A549 (cell line): ENCODE data around the gene EFNA3. TPM values are rescaled to one million over a fixed set of nuclear protein-coding genes. Genes with fewer than 3 reads are reported as not detected.

Experiments used
- ATAC-seq, 2 experiments: fragments of 200-7000 bp in 1 of 2; fragments of >200 bp in 1 of 2; cut with Nextera tagmentation in 1 of 2; cut with Tn5 transposase in 1 of 2; 3 replicates each; pipeline versions ENCODE4 v1.8.0 to v1.9.1; 2018 to 2020; ENCODE audit warnings: mild to moderate bottlenecking in 1 of 2, moderate library complexity in 1 of 2
- CTCF ChIA-PET: fragments of 300-600 bp; sonication (Branson Sonifier 250); formaldehyde crosslinking; extraction: SDS; loops from one replicate; lab custom pipeline; 2021; ENCODE audit warnings: antibody characterized with exemption, inconsistent platforms; lab: Yijun Ruan, JAX
- POLR2A ChIA-PET: fragments of 350-600 bp; formaldehyde crosslinking; extraction: SDS; loops from one replicate; lab custom pipeline; 2021; ENCODE audit warnings: antibody characterized with exemption, inconsistent platforms; lab: Yijun Ruan, JAX
- DNase-seq, 2 experiments: peaks; one replicate each; pipeline versions ENCODE4 v3.0.0 to v3.0.0-alpha.2; 2011 to 2016; ENCODE audit warnings: low read depth in 1 of 2, low spot score in 1 of 2
- FAIRE-seq: peaks from 2 replicates; lab custom pipeline; 2011; peaks lifted over from hg19 to GRCh38; lab: Jason Lieb, UNC
- H3K27ac ChIP-seq, 2 experiments: fragments of >200 bp; sonication (Bioruptor Twin); formaldehyde crosslinking; 3 replicates each; pipeline ENCODE4 v1.5.1; 2016 to 2017
- H3K4me1 ChIP-seq: fragments of >200 bp; sonication (Bioruptor Twin); formaldehyde crosslinking; 3 replicates; pipeline ENCODE4 v1.6.1; 2016
- H3K4me2 ChIP-seq: fragments of >200 bp; sonication (Bioruptor Twin); formaldehyde crosslinking; 3 replicates; pipeline ENCODE4 v1.6.1; 2016
- H3K4me3 ChIP-seq: fragments of >200 bp; sonication (Bioruptor Twin); formaldehyde crosslinking; 3 replicates; pipeline ENCODE4 v1.5.1; 2016
- H3K9me3 ChIP-seq: fragments of >200 bp; sonication (Bioruptor Twin); formaldehyde crosslinking; 3 replicates; pipeline ENCODE4 v1.6.1; 2016
- CBX2 ChIP-seq: fragments of 200-600 bp; sonication (generic); IDR thresholded peaks from 2 replicates; pipeline ENCODE4 v1.6.1; 2016; ENCODE audit warnings: low read depth, mild to moderate bottlenecking, borderline replicate concordance
- CBX8 ChIP-seq: fragments of 200-600 bp; sonication (generic); IDR thresholded peaks from 2 replicates; pipeline ENCODE4 v1.6.1; 2016
- EHMT2 ChIP-seq: fragments of 200-600 bp; sonication (generic); IDR thresholded peaks from 2 replicates; pipeline ENCODE4 v1.6.1; 2016; ENCODE audit warnings: antibody characterized with exemption, low read depth, mild to moderate bottlenecking, moderate library complexity
- ELK1 ChIP-seq: fragments of 150-350 bp; IDR thresholded peaks from 2 replicates; pipeline ENCODE4 v1.6.1; 2014; ENCODE audit warnings: low read depth, mild to moderate bottlenecking, low read length
- FOSB ChIP-seq: fragments of 250-450 bp; sonication (Bioruptor Pico); IDR thresholded peaks from 2 replicates; pipeline ENCODE4 v1.5.0; 2020; ENCODE audit warnings: mild to moderate bottlenecking, moderate library complexity
- HEYL ChIP-seq: fragments of 250-450 bp; sonication (Bioruptor Pico); IDR thresholded peaks from 2 replicates; pipeline ENCODE4 v1.8.0; 2021; ENCODE audit warnings: mild to moderate bottlenecking, moderate library complexity
- HMGXB4 ChIP-seq: fragments of 250-450 bp; sonication (Bioruptor Pico); IDR thresholded peaks from 2 replicates; pipeline ENCODE4 v1.5.0; 2021; ENCODE audit warnings: mild to moderate bottlenecking, moderate library complexity, borderline replicate concordance
- HOXA7 ChIP-seq: fragments of 250-450 bp; sonication (Bioruptor Pico); IDR thresholded peaks from 2 replicates; pipeline ENCODE4 v1.5.0; 2020; ENCODE audit warnings: mild to moderate bottlenecking, moderate library complexity
- JUNB ChIP-seq: fragments of >200 bp; sonication (Bioruptor Twin); formaldehyde crosslinking; IDR thresholded peaks from 2 replicates; pipeline ENCODE4 v1.6.1; 2016
- KDM1A ChIP-seq: fragments of 200-600 bp; sonication (generic); IDR thresholded peaks from 2 replicates; pipeline ENCODE4 v1.6.1; 2016; ENCODE audit warnings: low read depth, mild to moderate bottlenecking
- KDM5A ChIP-seq: fragments of 200-600 bp; sonication (generic); IDR thresholded peaks from 2 replicates; pipeline ENCODE4 v1.6.1; 2016; ENCODE audit warnings: antibody characterized with exemption, mild to moderate bottlenecking
- PHF8 ChIP-seq: fragments of 200-600 bp; sonication (generic); IDR thresholded peaks from 2 replicates; pipeline ENCODE4 v1.6.1; 2016; ENCODE audit warnings: low read depth, mild to moderate bottlenecking, antibody characterized with exemption, moderate library complexity, borderline replicate concordance
- POLR2A ChIP-seq: IDR thresholded peaks from 2 replicates; pipeline ENCODE4 v1.6.1; 2012; ENCODE audit warnings: mild to moderate bottlenecking, low read length
- POLR2AphosphoS2 ChIP-seq: conservative IDR thresholded peaks from 2 replicates; pipeline ENCODE4 v1.6.1; 2012; ENCODE audit warnings: low read length, improper control_type of control experiment, inconsistent platforms
- RCOR1 ChIP-seq: fragments of 150-350 bp; IDR thresholded peaks from 2 replicates; pipeline ENCODE4 v1.6.1; 2014; ENCODE audit warnings: antibody characterized with exemption, low read length, low read depth
- RFX5 ChIP-seq: fragments of 450-650 bp; IDR thresholded peaks from 2 replicates; pipeline ENCODE4 v1.7.1; 2014; ENCODE audit warnings: antibody characterized with exemption, mild to moderate bottlenecking, moderate library complexity
- RNF2 ChIP-seq: fragments of 200-600 bp; sonication (generic); IDR thresholded peaks from 2 replicates; pipeline ENCODE4 v1.6.1; 2016; ENCODE audit warnings: low read depth, mild to moderate bottlenecking, antibody characterized with exemption, moderate library complexity, borderline replicate concordance
- ZSCAN20 ChIP-seq: fragments of 250-450 bp; sonication (Bioruptor Pico); IDR thresholded peaks from 2 replicates; pipeline ENCODE4 v1.8.0; 2022; ENCODE audit warnings: mild to moderate bottlenecking, moderate library complexity
- WGBS: methylation state at CpG from one replicate; pipeline ENCODE4 v1.1.6; 2017; ENCODE audit errors: missing lambda C conversion rate; 5-methylcytosine and 5-hydroxymethylcytosine counted together
- polyA plus RNA-seq, 4 experiments: library from polyadenylated mRNA; depleted of rRNA in 3 of 4; stranded (reverse); fragments of >200 nt; fragmentation: RNase III in 1 of 4; extraction: RNeasy Plus Mini Kit Qiagen cat#74134 plus additional on column Dnase treatment in 1 of 4; gene quantifications; 2 replicates in 3 of 4; 3 replicates in 1 of 4; pipeline ENCODE4 v1.2.3, GENCODE V29; 2011 to 2017
- TF ChIP-seq, protein P1 (sequence below): IDR thresholded peaks from 2 replicates; pipeline ENCODE4 v1.6.1; 2012

The EFNA3 gene
- polyA plus RNA-seq, 2 of the 4 experiments (the other 2 are of a cell fraction) = 1.9 to 2.7 TPM

DNA sequence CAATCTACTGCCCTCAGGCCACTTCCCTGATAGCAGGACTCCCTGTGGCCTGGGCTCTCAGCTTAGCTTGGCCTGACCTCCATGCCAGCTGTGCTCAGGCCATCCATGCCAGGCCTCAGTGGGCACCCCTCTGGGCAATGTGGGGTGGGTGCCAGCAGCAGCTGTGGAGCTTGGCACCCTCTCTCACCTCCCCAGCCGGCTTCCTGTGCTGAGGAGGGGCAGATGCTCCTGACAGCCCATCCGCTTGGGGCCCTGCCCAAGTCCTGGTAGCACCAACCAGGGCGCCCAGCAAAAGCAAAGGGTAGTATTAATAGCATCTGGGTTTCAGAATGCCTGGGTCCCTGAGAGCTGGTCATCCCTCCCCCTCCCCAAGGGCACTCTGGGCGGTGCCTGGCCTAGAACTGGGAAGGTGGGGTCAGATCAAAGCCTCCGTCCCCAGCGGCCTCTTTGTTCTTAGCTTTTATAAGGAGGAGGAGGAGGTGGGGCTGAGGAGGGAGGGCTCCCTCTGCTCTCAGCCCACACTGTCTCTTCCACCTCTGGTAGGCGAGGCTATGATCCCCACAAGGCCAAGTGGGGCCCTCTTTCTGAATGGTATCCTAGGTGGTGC is 9.0 kb upstream of the EFNA3 start:
- Histone ChIP-seq H3K27ac (no peak overlapping the region), H3K4me2 (0 out of 3 replicates have a peak overlapping the region, but pooled peaks have one; percentile 71), H3K4me1 (peaks cover 13% of the 10 kb centered on the region), H3K9me3 (no peaks in the 10 kb centered on the region), H3K4me3 (no peak overlapping the region)
- ATAC-seq = peak in 1 of 2 experiments; percentile 22; a peak in 2 of 6 replicates
- no peak for TF ChIP-seq CBX8
- FAIRE-seq = no peak
- ChIA-PET POLR2A (interaction anchor here (0.7 to 1.6 kb wide), 2 partner anchors 15 to 124 kb away, joined by 3 to 4 read pairs; no protein-coding TSS in a partner anchor), CTCF (interaction anchor here (1.1 to 27.3 kb wide), 4 partner anchors 11 to 105 kb away, joined by 3 to 350 read pairs (median 162); partner anchors contain the start of genes ADAM15 and EFNA4)
- 84% methylated on average over 7 of the region's 7 CpGs for WGBS
- DNase-seq = no peak

DNA sequence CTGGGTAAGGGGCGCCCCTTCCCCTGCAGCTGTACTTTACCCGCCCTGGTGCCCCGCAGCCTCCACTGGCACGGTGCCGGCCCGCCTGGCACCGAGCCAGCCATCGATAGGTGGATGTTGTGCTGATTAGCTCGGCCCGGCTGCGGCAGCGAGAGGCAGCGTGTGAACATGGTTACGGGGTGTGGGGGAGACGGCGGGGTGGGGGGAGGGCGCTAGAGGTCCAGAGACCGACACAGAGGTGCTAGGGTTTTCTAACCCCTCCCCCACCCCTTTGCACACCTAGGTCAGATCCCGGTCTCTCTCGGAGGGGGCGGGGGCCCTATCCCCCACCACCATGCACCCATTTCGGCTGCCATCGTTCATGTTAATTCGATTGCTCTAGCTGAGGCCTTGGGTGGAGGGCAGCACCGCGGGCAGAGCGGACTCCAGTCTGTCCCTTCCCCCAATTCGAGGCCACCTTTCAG is 8.4 kb upstream of the EFNA3 start:
- Histone ChIP-seq H3K9me3 (no peaks in the 10 kb centered on the region), H3K4me1 (0 out of 3 replicates have a peak, but pooled peaks cover 12% of the 10 kb centered on the region), H3K27ac (no peak overlapping the region), H3K4me3 (peak overlapping the region; percentile 34; the same call in 2 of the 3 replicates), H3K4me2 (peak overlapping the region; percentile 71)
- POLR2A ChIA-PET = interaction anchor here (0.7 to 1.6 kb wide), 3 partner anchors 15 to 123 kb away, joined by 3 to 4 read pairs (median 4); no protein-coding TSS in a partner anchor
- CTCF ChIA-PET = interaction anchor here (1.0 to 27.3 kb wide), 6 partner anchors 10 to 104 kb away, joined by 3 to 350 read pairs (median 8); partner anchors contain the start of genes ADAM15 and EFNA4
- TF ChIP-seq HEYL (CRISPR knock-in tag) (no peak), POLR2A (no peak), POLR2AphosphoS2 (no peak)
- DNase-seq (no peak), ATAC-seq (no peak), FAIRE-seq (no peak)
- 73% methylated on average over 9 of the region's 28 CpGs for WGBS

- ATAC-seq = peak; percentile 79 to 88
- POLR2A ChIA-PET = interaction anchor here (1.0 to 1.6 kb wide), 2 partner anchors 14 to 123 kb away, joined by 3 to 4 read pairs; no protein-coding TSS in a partner anchor
- Histone ChIP-seq H3K4me2 (peak overlapping the region; percentile 71), H3K27ac (peak overlapping the region; percentile 51 to 63), H3K4me1 (0 out of 3 replicates have a peak, but pooled peaks cover 12% of the 10 kb centered on the region), H3K9me3 (no peaks in the 10 kb centered on the region), H3K4me3 (peak overlapping the region; percentile 34)
- CTCF ChIA-PET = interaction anchor here (1.0 to 27.3 kb wide), 5 partner anchors 10 to 96 kb away, joined by 5 to 350 read pairs (median 10); partner anchors contain the start of genes ADAM15 and EFNA4
- TF ChIP-seq, protein P1, sequence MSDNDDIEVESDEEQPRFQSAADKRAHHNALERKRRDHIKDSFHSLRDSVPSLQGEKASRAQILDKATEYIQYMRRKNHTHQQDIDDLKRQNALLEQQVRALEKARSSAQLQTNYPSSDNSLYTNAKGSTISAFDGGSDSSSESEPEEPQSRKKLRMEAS = peak; percentile 45; the same call in 1 of the 2 replicates
- TF ChIP-seq ZSCAN20 (CRISPR knock-in tag) (no peak), ELK1 (no peak), CBX2 (no peak), HMGXB4 (CRISPR knock-in tag) (no peak), RFX5 (0 out of 2 replicates have a peak, but pooled peaks have one; percentile 21)
- WGBS = 57% methylated on average over 35 of the region's 61 CpGs
- no peak for FAIRE-seq
- peak in 1 of 2 experiments; percentile 71 for DNase-seq
Observed at GRCh38 chr1:155070721-155071569, 7.7 kb upstream of the EFNA3 start.

- H3K27ac ChIP-seq = no peak overlapping the region
- DNase-seq (no peak), FAIRE-seq (no peak), ATAC-seq (no peak)
- H3K4me2 ChIP-seq = no peak overlapping the region
- 0 out of 3 replicates have a peak, but pooled peaks cover 12% of the 10 kb centered on the region for H3K4me1 ChIP-seq
- POLR2A ChIA-PET = no interaction called here
- H3K9me3 ChIP-seq = no peaks in the 10 kb centered on the region
- no peak overlapping the region for H3K4me3 ChIP-seq
- WGBS = 92% methylated on average over 14 of the region's 14 CpGs
- CTCF ChIA-PET = interaction anchor here (0.6 to 27.3 kb wide), 5 partner anchors 13 to 592 kb away, joined by 3 to 350 read pairs (median 4); partner anchors contain the start of genes ADAM15 and EFNA4
- no peak for TF ChIP-seq EHMT2
- no peak for TF ChIP-seq JUNB
- no peak for TF ChIP-seq HOXA7 (CRISPR knock-in tag)
- no peak for TF ChIP-seq KDM5A
- no peak for TF ChIP-seq KDM1A
- TF ChIP-seq HEYL (CRISPR knock-in tag) = no peak
- no peak for TF ChIP-seq RCOR1
- no peak for TF ChIP-seq FOSB (CRISPR knock-in tag)
- TF ChIP-seq RNF2 = no peak
- TF ChIP-seq PHF8 = no peak
Observed at GRCh38 chr1:155071701-155072100, 6.9 kb upstream of the EFNA3 start.
